ENCODE measurements around the gene MRI1. TPM values are rescaled to one million over a fixed set of nuclear protein-coding genes. Genes with fewer than 3 reads are reported as not detected.

MRI1 gene
- total RNA-seq, 1 experiment from 2014 or later: 29.9 TPM

DNA sequence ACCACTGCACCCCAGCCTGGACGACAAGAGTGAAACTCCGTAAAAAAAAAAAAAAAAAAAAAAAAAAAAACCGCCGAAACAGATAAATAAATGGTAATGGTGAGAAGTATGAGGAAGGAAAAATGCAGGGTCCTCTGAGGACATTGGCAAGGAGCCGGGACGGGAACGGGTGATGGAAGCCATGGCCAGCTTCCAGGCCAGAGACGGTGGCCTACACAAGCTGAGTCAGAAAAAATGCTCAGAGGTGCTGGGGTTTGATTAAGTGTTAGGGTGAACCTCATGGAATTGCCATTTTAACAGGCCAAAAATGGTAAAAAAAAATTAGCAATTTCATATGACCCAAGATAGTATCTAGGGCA is 30.1 kb downstream of the MRI1 start (continued):
- TF ChIP-seq ZNF121 (CRISPR knock-in tag; IDR thresholded peaks at IDR 0.05): no peak
- no peak for TF ChIP-seq CREM (CRISPR knock-in tag; IDR thresholded peaks at IDR 0.05)
- no peak for TF ChIP-seq JAZF1 (CRISPR knock-in tag; IDR thresholded peaks at IDR 0.05)
- TF ChIP-seq ZNF138 (CRISPR knock-in tag; conservative IDR thresholded peaks at IDR 0.05): no peak

DNA sequence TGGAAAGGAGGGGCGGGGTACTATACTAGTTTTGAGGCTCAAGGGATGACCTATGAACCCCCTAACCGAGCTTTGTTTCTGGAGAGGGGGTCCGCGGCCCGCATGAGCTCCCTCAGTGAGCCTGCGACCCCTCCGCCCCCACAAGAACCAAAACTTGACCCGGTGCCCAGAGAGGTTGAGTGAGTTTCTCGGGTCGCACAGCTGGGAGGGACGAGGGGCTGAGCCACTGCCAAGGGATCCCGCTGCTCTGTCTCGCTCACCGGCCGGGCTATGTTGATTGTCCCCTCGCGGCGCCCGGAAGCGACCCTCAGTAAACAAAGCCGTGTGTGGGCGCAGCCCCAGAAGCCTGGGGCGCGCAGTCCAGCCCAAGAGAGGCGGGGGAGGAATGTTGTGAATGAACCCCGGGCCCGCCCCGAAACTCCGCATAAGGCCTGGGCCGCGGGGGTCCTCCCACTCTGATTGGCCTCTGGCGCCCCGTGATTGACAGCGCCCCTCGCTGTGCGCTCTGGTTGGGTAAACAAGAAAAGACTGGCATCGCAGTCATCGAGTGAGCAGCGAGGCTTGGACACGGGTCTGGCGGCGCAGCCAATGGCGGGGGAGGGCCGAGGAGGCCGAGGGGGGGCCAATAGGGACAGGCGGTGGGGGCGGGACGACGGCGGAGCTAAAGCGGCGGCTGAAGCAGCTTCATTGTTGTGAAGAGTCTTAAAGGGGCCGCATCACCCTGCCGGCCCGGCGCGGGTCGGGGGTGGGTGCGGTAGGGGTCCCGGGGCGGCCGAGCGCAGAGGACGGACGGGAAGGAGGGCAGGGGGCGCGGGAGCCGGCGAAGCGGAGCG is 30.7 kb downstream of the MRI1 start, which contains the start of gene ZSWIM4:
TSS of gene ZSWIM4 (plus strand) at position 687 of the 833 bp plus-strand sequence. CDS start 206 bp downstream, outside the sequence.
- H3K36me3 Mint-ChIP-seq: no peaks in the 10 kb centered on the region
- H3K4me1 Mint-ChIP-seq: peaks cover 16% of the 10 kb centered on the region
- peak within 1 kb of the TSS; percentile 98 for H3K27ac Mint-ChIP-seq
- peak within 1 kb of the TSS; percentile 92 for H3K4me3 Mint-ChIP-seq
- DNase-seq (ENCODE audit: low spot score) (peak; percentile 100), ATAC-seq (peak; percentile 91)
- ChIA-PET POLR2A (interaction anchor here (0.5 to 3.0 kb wide), 15 partner anchors 10 to 400 kb away, joined by 3 to 19 read pairs (median 5); a partner anchor contains a TSS), CTCF (interaction anchor here (0.7 to 4.0 kb wide), 14 partner anchors 9 to 277 kb away, joined by 3 to 28 read pairs (median 5); partner anchors contain the start of gene MISP3)
- no peaks in the 10 kb centered on the region for H3K27me3 Mint-ChIP-seq (ENCODE audit: low read depth)
- no peaks in the 10 kb centered on the region for H3K9me3 Mint-ChIP-seq
- peak; percentile 97 for TF ChIP-seq FOXK1 (CRISPR knock-in tag; IDR thresholded peaks at IDR 0.05)
- no peak for TF ChIP-seq ZNF232 (CRISPR knock-in tag; IDR thresholded peaks at IDR 0.05)
- peak; percentile 82; the same call in 1 of the 2 replicates for TF ChIP-seq FOXP1 (CRISPR knock-in tag; IDR thresholded peaks at IDR 0.05; ENCODE audit: borderline replicate concordance)
- TF ChIP-seq, protein P1, sequence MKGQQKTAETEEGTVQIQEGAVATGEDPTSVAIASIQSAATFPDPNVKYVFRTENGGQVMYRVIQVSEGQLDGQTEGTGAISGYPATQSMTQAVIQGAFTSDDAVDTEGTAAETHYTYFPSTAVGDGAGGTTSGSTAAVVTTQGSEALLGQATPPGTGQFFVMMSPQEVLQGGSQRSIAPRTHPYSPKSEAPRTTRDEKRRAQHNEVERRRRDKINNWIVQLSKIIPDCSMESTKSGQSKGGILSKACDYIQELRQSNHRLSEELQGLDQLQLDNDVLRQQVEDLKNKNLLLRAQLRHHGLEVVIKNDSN (CRISPR knock-in tag; IDR thresholded peaks at IDR 0.05): 0 out of 2 replicates have a peak, but pooled peaks have one; percentile 44
- TF ChIP-seq, protein P2, sequence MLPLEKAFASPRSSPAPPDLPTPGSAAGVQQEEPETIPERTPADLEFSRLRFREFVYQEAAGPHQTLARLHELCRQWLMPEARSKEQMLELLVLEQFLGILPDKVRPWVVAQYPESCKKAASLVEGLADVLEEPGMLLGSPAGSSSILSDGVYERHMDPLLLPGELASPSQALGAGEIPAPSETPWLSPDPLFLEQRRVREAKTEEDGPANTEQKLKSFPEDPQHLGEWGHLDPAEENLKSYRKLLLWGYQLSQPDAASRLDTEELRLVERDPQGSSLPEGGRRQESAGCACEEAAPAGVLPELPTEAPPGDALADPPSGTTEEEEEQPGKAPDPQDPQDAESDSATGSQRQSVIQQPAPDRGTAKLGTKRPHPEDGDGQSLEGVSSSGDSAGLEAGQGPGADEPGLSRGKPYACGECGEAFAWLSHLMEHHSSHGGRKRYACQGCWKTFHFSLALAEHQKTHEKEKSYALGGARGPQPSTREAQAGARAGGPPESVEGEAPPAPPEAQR (CRISPR knock-in tag; IDR thresholded peaks at IDR 0.05): peak; percentile 38; the same call in 1 of the 2 replicates
- TF ChIP-seq ETV6 (CRISPR knock-in tag; IDR thresholded peaks at IDR 0.05): peak; percentile 47
- TF ChIP-seq, protein P3, sequence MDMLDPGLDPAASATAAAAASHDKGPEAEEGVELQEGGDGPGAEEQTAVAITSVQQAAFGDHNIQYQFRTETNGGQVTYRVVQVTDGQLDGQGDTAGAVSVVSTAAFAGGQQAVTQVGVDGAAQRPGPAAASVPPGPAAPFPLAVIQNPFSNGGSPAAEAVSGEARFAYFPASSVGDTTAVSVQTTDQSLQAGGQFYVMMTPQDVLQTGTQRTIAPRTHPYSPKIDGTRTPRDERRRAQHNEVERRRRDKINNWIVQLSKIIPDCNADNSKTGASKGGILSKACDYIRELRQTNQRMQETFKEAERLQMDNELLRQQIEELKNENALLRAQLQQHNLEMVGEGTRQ (CRISPR knock-in tag; IDR thresholded peaks at IDR 0.05): peak; percentile 70
- TF ChIP-seq, protein P4, sequence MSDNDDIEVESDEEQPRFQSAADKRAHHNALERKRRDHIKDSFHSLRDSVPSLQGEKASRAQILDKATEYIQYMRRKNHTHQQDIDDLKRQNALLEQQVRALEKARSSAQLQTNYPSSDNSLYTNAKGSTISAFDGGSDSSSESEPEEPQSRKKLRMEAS (CRISPR knock-in tag; IDR thresholded peaks at IDR 0.05): peak; percentile 68
- TF ChIP-seq ZNF121 (CRISPR knock-in tag; IDR thresholded peaks at IDR 0.05): peak; percentile 100
- 0 out of 2 replicates have a peak, but pooled peaks have one; percentile 51 for TF ChIP-seq ZNF416 (CRISPR knock-in tag; IDR thresholded peaks at IDR 0.05)
- TF ChIP-seq GABPB1 (CRISPR knock-in tag; IDR thresholded peaks at IDR 0.05): no peak
- peak; percentile 69; the same call in 1 of the 2 replicates for TF ChIP-seq TEAD1 (CRISPR knock-in tag; IDR thresholded peaks at IDR 0.05)
- no peak for TF ChIP-seq TCF7 (CRISPR knock-in tag; IDR thresholded peaks at IDR 0.05; ENCODE audit: low read depth)
- TF ChIP-seq, protein P5, sequence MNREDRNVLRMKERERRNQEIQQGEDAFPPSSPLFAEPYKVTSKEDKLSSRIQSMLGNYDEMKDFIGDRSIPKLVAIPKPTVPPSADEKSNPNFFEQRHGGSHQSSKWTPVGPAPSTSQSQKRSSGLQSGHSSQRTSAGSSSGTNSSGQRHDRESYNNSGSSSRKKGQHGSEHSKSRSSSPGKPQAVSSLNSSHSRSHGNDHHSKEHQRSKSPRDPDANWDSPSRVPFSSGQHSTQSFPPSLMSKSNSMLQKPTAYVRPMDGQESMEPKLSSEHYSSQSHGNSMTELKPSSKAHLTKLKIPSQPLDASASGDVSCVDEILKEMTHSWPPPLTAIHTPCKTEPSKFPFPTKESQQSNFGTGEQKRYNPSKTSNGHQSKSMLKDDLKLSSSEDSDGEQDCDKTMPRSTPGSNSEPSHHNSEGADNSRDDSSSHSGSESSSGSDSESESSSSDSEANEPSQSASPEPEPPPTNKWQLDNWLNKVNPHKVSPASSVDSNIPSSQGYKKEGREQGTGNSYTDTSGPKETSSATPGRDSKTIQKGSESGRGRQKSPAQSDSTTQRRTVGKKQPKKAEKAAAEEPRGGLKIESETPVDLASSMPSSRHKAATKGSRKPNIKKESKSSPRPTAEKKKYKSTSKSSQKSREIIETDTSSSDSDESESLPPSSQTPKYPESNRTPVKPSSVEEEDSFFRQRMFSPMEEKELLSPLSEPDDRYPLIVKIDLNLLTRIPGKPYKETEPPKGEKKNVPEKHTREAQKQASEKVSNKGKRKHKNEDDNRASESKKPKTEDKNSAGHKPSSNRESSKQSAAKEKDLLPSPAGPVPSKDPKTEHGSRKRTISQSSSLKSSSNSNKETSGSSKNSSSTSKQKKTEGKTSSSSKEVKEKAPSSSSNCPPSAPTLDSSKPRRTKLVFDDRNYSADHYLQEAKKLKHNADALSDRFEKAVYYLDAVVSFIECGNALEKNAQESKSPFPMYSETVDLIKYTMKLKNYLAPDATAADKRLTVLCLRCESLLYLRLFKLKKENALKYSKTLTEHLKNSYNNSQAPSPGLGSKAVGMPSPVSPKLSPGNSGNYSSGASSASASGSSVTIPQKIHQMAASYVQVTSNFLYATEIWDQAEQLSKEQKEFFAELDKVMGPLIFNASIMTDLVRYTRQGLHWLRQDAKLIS (CRISPR knock-in tag; IDR thresholded peaks at IDR 0.05; ENCODE audit: borderline replicate concordance): no peak
- TF ChIP-seq NR1H2 (CRISPR knock-in tag; IDR thresholded peaks at IDR 0.05): no peak
- TF ChIP-seq MYBL2 (CRISPR knock-in tag; IDR thresholded peaks at IDR 0.05): peak; percentile 65; the same call in 1 of the 2 replicates
- peak; percentile 72 for TF ChIP-seq SP1 (CRISPR knock-in tag; conservative IDR thresholded peaks at IDR 0.05)
- TF ChIP-seq SOX15 (CRISPR knock-in tag; IDR thresholded peaks at IDR 0.05): no peak
- TF ChIP-seq CREM (CRISPR knock-in tag; IDR thresholded peaks at IDR 0.05): 0 out of 2 replicates have a peak, but pooled peaks have one; percentile 19
- TF ChIP-seq NR3C1 (CRISPR knock-in tag; conservative IDR thresholded peaks at IDR 0.05; ENCODE audit: low read depth): no peak
- TF ChIP-seq, protein P6, sequence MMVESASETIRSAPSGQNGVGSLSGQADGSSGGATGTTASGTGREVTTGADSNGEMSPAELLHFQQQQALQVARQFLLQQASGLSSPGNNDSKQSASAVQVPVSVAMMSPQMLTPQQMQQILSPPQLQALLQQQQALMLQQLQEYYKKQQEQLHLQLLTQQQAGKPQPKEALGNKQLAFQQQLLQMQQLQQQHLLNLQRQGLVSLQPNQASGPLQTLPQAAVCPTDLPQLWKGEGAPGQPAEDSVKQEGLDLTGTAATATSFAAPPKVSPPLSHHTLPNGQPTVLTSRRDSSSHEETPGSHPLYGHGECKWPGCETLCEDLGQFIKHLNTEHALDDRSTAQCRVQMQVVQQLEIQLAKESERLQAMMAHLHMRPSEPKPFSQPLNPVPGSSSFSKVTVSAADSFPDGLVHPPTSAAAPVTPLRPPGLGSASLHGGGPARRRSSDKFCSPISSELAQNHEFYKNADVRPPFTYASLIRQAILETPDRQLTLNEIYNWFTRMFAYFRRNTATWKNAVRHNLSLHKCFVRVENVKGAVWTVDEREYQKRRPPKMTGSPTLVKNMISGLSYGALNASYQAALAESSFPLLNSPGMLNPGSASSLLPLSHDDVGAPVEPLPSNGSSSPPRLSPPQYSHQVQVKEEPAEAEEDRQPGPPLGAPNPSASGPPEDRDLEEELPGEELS (CRISPR knock-in tag; IDR thresholded peaks at IDR 0.05): peak; percentile 97
- TF ChIP-seq ZNF423 (CRISPR knock-in tag; IDR thresholded peaks at IDR 0.05): peak; percentile 68
- no peak for TF ChIP-seq CBFB (CRISPR knock-in tag; IDR thresholded peaks at IDR 0.05; ENCODE audit: low read depth)
